Esophagus muscularis mucosa (tissue), 4 donors: ENCODE results near the gene USP4.

ENCODE experiments used
- CTCF ChIP-seq, 3 experiments: fragments of 200-600 bp in 2 of 3; fragments of 450-650 bp in 1 of 3; sonication (generic) in 2 of 3; IDR thresholded peaks; one replicate each; pipeline ENCODE4 v1.5.1; 2017 to 2019; ENCODE audit warnings: antibody characterized with exemption in 3 of 3, mild to moderate bottlenecking in 2 of 3, moderate library complexity in 1 of 3
- EP300 ChIP-seq: sonication (generic); formaldehyde crosslinking; IDR thresholded peaks from one replicate; pipeline ENCODE4 v1.6.1; 2017; ENCODE audit warnings: antibody characterized with exemption
- POLR2A ChIP-seq: fragments of 450-650 bp; IDR thresholded peaks from one replicate; pipeline ENCODE4 v1.6.1; 2017; ENCODE audit warnings: antibody characterized with exemption, moderate library complexity, mild to moderate bottlenecking, low read depth
- POLR2AphosphoS5 ChIP-seq, 2 donors: sonication (generic); formaldehyde crosslinking; IDR thresholded peaks; one replicate each; pipeline ENCODE4 v1.6.1; 2017; ENCODE audit warnings: antibody characterized with exemption in 2 of 2

GRCh38 chr3:49270156-49270500 is 69.7 kb downstream of the USP4 start:
- TF ChIP-seq CTCF (IDR thresholded peaks at IDR 0.05): no peak
- no peak for TF ChIP-seq POLR2A
- no peak for TF ChIP-seq POLR2AphosphoS5 (IDR thresholded peaks at IDR 0.05)
- TF ChIP-seq EP300: no peak
